G401.6 (cell line): ENCODE measurements around the gene TRMT112.
"Not testable (repeated sequence)": the region's sequence is repeated elsewhere in the genome, so short reads cannot be mapped to it uniquely, and the experiment has no call there.

Experiments used
- FAIRE-seq: peaks from 2 replicates; lab custom pipeline; 2012; peaks lifted over from hg19 to GRCh38; lab: Jason Lieb, UNC

The TRMT112 gene

DNA sequence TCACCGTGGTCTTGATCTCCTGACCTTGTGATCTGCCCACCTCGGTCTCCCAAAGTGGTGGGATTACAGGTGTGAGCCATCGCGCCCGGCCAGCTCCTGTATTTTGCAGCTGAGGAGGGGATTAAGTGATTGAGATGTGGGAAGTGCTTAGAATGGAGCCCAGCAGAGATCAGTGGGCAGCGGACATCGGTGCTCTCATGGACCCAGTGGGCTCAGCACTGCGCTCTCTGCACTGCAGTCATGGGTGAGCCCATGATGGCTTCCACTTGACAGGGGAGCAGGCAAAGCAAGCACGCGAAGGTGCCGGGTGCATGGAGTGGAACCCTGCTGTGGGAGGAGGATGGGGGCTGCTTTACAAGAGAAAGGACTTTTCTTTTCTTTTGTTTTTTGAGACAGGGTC, 13.5 kb upstream of the TRMT112 start:
- FAIRE-seq, result no peak

DNA sequence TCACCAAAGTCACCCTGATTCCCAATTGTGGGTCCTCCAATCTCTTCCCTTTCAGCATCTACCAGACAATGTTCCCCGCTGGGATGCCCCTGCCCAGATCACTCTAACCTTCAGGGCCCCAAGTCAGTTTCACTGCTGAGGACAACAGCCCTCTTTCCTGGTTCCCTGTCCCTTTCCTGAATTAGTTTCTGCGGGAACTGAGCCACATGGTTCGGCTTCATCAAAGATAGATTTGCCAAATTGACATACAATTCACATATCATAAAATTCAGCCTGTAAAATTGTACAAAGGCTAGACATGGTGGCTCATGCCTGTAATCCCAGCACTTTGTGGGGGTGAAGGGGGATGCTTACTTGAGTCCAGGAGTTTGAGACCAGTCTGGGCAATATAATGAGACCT, 10.6 kb upstream of the TRMT112 start:
- no peak for FAIRE-seq

- no peak for FAIRE-seq
Observed at GRCh38 chr11:64327375-64327774, 10.0 kb upstream of the TRMT112 start.

DNA sequence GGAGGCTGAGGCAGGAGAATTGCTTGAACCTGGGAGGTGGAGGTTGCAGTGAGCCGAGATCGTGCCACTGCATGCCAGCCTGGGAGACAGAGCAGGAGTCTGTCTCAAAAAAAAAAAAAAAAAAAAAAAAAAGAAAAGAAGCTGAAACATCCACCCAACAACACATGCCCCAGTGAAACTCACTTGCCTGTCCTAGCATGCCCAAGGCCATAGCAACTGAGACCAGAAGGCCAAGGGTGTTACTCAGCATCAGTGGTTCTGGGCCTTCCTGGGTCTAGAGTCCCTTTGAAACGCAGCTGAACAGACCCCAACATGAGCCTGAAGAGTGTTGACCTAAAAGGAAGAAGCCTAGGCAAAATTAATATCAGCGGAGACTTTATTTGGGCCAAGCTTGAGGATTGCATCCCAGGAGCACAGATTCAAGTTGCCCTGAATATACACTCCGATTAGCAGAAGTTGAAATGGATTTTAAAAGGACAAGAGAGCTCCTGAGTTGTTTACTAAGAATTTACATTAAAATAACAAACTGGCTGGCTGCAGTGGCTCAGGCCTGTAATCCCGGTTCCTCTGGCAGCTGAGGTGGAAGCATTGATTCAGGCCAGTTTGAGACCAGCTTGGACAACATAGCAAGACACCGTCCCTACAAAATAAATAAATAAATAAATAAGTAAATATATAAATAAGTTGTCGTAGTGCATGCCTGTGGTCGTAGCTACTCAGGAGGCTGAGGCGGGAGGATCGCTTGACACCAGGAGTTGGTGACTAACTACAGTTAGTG, 7.5 kb upstream of the TRMT112 start:
- no peak for FAIRE-seq

DNA sequence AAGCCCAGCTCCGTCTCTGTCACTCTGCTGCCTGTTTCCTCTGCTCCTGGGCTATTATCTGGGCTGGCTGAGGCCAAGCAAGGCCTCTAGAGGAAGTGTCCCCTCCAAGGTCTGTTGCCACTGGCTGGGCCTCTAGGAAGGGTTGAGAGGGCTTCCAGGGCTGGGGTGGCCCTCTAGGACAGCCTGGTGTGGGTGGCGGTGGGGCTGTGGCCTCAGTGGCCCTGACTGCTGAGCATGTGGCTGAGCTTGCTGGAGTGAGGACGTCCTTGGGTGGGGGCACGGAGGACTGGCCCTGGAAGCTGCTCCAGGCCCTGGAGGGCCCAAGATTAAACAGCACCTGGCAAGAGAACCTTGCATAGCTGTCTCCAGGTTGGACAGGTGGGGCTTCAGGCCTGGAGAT, 6.6 kb upstream of the TRMT112 start:
- FAIRE-seq, result not testable (repeated sequence)

DNA sequence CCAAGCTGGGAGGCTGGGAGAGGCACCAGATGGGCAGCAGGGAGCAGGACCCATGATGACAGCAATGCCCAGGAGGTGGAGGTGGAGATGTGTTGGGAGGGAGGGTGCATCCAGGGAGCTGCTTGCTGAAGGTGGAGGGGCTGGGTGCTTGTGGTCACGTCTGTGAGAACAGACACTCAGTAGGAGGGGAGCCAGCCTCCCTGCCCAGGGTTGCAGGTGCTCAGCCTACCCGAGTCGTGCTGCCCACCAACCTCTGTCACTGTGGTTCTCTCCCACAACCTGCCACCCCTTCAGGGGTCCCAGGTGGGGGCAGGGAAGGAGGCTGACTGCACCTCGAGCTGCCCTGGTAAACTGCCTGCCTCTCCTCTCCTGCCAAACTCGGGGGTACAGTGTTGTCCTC, 6.0 kb upstream of the TRMT112 start:
- FAIRE-seq, result no peak

DNA sequence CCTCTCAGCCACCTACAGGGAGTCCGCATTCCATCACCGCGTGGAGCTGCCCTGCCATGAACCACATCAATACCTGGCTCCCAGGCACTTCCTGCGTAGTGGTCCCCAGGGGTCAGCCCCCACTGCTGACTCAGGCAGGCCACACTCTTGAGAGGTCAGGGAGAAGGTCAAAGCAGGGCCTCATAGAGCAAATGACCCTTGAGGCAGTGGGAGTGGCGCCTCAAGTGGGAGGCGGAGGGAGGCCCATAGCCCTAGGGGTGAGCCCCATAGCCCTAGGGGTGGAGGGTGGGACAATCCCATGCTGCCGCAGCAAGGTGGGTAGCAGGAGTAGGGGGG, 5.5 kb upstream of the TRMT112 start:
- FAIRE-seq, result no peak

GRCh38 chr11:64321533-64321932, 4.2 kb upstream of the TRMT112 start:
- FAIRE-seq, result no peak

- no peak for FAIRE-seq
Observed at GRCh38 chr11:64321026-64321425, 3.7 kb upstream of the TRMT112 start.

- no peak for FAIRE-seq
Observed at GRCh38 chr11:64320556-64320955, 3.2 kb upstream of the TRMT112 start.

- no peak for FAIRE-seq
Observed at GRCh38 chr11:64318766-64319761, 1.7 kb upstream of the TRMT112 start.

GRCh38 chr11:64317961-64318765, 804 bp upstream of the TRMT112 start, which contains the start of gene PRDX5:
Gene PRDX5 (plus strand): TSS chr11:64318121. CDS start chr11:64318216, 95 bp downstream.
- FAIRE-seq, result no peak

DNA sequence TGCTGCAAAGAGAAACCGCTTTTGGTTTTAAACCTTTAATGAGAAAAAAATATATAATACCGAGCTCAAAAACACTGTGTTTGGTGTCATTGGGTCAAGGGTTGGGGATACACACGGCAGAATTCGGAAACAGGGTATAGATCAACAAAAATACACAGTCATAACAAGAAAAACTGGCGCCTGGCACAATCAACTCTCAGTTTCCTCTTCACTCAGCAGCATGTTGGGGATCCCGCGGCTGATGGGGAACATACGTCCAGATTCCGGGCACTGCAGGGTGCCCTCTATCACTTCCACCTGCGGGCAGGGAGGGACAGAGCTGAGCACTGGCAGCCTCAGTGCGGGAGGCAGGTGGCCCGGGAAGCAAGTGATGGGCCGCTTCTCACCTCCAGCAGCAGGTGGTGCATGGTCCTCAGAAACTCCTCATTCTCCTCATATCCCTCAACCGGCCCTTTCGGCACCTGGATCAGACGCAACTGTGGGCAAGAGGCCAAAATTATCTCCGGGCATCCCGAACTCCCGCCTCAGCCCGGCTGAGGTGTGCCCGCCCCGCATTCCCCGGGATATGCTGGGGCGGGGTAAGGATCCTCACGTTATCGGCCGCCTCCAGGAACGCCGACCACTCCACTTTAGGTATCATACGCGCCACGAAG, 561 bp downstream of the TRMT112 start:
- FAIRE-seq, result peak; percentile 39

- not testable (repeated sequence) for FAIRE-seq
Observed at GRCh38 chr11:64315667-64316526, 1.5 kb downstream of the TRMT112 start.

- no peak for FAIRE-seq
Observed at GRCh38 chr11:64314805-64315561, 2.4 kb downstream of the TRMT112 start.

- FAIRE-seq, result no peak
Observed at GRCh38 chr11:64314146-64314804, 3.1 kb downstream of the TRMT112 start.

DNA sequence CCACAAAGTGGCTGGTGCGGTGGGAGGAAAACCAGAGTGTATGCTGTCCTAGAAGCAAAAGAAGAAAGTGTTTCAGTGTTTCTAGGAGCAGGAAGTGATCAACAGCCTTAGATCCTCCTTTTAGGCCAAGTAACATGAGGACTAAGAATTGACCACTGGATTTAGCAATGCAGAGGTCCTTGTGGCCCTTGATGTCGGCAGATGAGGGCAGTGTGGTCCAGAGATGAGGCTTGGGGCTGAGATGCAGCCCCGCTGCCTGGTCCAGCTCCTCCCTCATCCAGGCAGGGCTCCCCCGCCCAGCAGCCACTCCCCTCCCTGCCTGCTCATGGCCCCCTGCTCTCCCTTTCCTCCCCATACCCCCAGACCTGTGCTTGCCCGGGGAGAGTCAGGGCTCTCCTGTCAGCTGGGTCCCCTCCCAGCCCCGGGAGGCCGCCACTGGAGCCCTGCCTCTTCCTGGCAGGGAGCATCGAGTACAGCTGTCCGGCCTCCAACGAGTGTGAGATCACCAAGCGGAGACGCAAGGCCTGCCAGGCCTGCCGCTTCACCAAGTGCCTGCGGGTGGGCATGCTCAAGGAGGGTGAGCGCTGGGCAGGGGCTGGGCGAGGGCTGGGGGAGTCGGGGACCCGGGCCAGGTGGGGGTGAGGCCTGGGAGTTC, 3.7 kb downstream of the TRMT112 start:
- no peak for FAIRE-seq

DNA sequence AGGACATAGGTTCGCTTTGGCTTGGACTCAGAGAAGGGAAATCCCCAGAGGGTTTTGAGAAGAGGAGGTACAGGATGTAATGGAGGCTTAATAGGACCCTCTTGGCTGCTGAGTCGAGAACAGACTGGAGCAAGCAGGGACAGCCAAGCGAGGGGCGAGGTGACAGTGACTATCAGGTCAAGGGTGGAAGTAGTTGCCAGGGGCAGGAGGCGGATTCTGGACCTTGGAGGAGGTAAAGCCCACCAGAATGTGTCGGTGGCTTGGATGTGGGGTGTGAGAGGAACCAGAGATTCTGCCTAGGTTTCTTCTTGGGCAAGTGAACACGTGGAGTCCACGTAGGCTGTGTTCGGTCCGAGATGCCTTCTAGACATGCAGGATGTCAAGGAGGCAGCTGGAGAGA, 4.4 kb downstream of the TRMT112 start:
- FAIRE-seq, result no peak

- not testable (repeated sequence) for FAIRE-seq
Observed at GRCh38 chr11:64307795-64308194, 9.6 kb downstream of the TRMT112 start.
